Measurements from ENCODE around the gene MSRB1. TPM values are rescaled to one million over a fixed set of nuclear protein-coding genes. Genes with fewer than 3 reads are reported as not detected.

Gene MSRB1
- total and polyA plus RNA-seq, 2 of the 13 experiments (the other 11 are each of a cell fraction or from before 2014, with no cell fraction given) = 32.1 to 75.4 TPM

GRCh38 chr16:1944612-1945199 lies 1.7 kb upstream of the MSRB1 start:
- BruUV-seq (replicated peaks) = no TSS peak
- Histone ChIP-seq H3K79me2 (ENCODE audit: insufficient read depth, low read length) (peaks cover 14% of the 10 kb centered on the region), H3K9ac (ENCODE audit: insufficient read depth, low read depth, low read length) (no peak overlapping the region), H3K36me3 (replicated peaks in 1 of 2; ENCODE audit: control insufficient read depth in 1 of 2, insufficient read depth in 2 of 2, low read length in 2 of 2) (no peaks in the 10 kb centered on the region), H4K20me1 (ENCODE audit: insufficient read depth, low read length) (no peaks in the 10 kb centered on the region; the same call in 1 of the 2 replicates), H3K27ac (ENCODE audit: extremely low read length, insufficient read depth, low read length) (no peak overlapping the region), H3K4me3 (replicated peaks in 1 of 3; ENCODE audit: insufficient read depth in 1 of 3, low read depth in 2 of 3, low read length in 3 of 3) (no peak overlapping the region), H3K27me3 (ENCODE audit: control insufficient read depth in 1 of 2, insufficient read depth in 2 of 2, low read length in 2 of 2) (peaks cover 0 to 5% of the 10 kb centered on the region in 2 experiments; a peak in 1 of 5 replicates), H3K4me1 (ENCODE audit: insufficient read depth, low read length) (peaks cover 51% of the 10 kb centered on the region), H2AFZ (ENCODE audit: low read length) (no peak overlapping the region), H3K9me3 (ENCODE audit: low read length) (no peaks in the 10 kb centered on the region), H3K4me2 (ENCODE audit: low read depth, low read length) (no peak overlapping the region)
- ATAC-seq (no peak), FAIRE-seq (no peak), DNase-seq (ENCODE audit: low spot score) (no peak)
- CTCF ChIA-PET (ENCODE audit: low intra/inter-chr PET ratio, low total read pairs) = no interaction called here
- POLR2A ChIA-PET = interaction anchor here (2.5 to 5.8 kb wide), 4 partner anchors 15 to 21 kb away, joined by 8 to 139 read pairs (median 74); partner anchors contain the start of genes NDUFB10, RNF151 and RPS2
- intact Hi-C loops (cut with micrococcal nuclease; ENCODE audit: unreplicated experiment) (no loop called here), in situ Hi-C loops (cut with HindIII; ENCODE audit: extremely low pct_ligation_motif_present, low pct_unique_long_range_greater_than_20kb) (no loop called here)
- 84% methylated on average over 20 of the region's 21 CpGs for WGBS (ENCODE audit: low lambda C conversion rate)
- TF ChIP-seq ZNF850 (CRISPR knock-in tag; conservative IDR thresholded peaks at IDR 0.05) = no peak
- no peak for TF ChIP-seq ZNF674 (CRISPR knock-in tag; IDR thresholded peaks at IDR 0.05; ENCODE audit: low read depth)
- TF ChIP-seq HMG20A (CRISPR knock-in tag; IDR thresholded peaks at IDR 0.05; ENCODE audit: borderline replicate concordance) = no peak
- TF ChIP-seq SAFB2 (CRISPR knock-in tag; IDR thresholded peaks at IDR 0.05; ENCODE audit: borderline replicate concordance, low read depth) = no peak
- no peak for TF ChIP-seq REL (CRISPR knock-in tag; conservative IDR thresholded peaks at IDR 0.05)
- no peak for TF ChIP-seq ZNF17 (CRISPR knock-in tag; IDR thresholded peaks at IDR 0.05)
- no peak for TF ChIP-seq CTCF (CRISPR knock-in tag; IDR thresholded peaks at IDR 0.05)
- TF ChIP-seq, protein P1, sequence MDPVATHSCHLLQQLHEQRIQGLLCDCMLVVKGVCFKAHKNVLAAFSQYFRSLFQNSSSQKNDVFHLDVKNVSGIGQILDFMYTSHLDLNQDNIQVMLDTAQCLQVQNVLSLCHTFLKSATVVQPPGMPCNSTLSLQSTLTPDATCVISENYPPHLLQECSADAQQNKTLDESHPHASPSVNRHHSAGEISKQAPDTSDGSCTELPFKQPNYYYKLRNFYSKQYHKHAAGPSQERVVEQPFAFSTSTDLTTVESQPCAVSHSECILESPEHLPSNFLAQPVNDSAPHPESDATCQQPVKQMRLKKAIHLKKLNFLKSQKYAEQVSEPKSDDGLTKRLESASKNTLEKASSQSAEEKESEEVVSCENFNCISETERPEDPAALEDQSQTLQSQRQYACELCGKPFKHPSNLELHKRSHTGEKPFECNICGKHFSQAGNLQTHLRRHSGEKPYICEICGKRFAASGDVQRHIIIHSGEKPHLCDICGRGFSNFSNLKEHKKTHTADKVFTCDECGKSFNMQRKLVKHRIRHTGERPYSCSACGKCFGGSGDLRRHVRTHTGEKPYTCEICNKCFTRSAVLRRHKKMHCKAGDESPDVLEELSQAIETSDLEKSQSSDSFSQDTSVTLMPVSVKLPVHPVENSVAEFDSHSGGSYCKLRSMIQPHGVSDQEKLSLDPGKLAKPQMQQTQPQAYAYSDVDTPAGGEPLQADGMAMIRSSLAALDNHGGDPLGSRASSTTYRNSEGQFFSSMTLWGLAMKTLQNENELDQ (CRISPR knock-in tag; IDR thresholded peaks at IDR 0.05; ENCODE audit: borderline replicate concordance) = no peak
- no peak for TF ChIP-seq ZNF253 (CRISPR knock-in tag; IDR thresholded peaks at IDR 0.05; ENCODE audit: borderline replicate concordance)
- TF ChIP-seq ZNF282 (IDR thresholded peaks at IDR 0.05; ENCODE audit: partially characterized antibody) = no peak
- TF ChIP-seq GABPB1 (CRISPR knock-in tag; IDR thresholded peaks at IDR 0.05) = no peak
- TF ChIP-seq ERF (CRISPR knock-in tag; IDR thresholded peaks at IDR 0.05) = no peak
- TF ChIP-seq CC2D1A (CRISPR knock-in tag; IDR thresholded peaks at IDR 0.05) = no peak
- no peak for TF ChIP-seq TEAD2 (CRISPR knock-in tag; IDR thresholded peaks at IDR 0.05)
- no peak for TF ChIP-seq ZHX2 (IDR thresholded peaks at IDR 0.05; ENCODE audit: low read depth)
- TF ChIP-seq ZHX2 (CRISPR knock-in tag; IDR thresholded peaks at IDR 0.05; ENCODE audit: borderline replicate concordance) = no peak

Measured in HepG2 (cell line).